ENCODE measurements around the gene ZBTB38.

GRCh38 chr3:141403576-141403975 lies 35.3 kb downstream of the ZBTB38 start:
- TF ChIP-seq POLR2A (IDR thresholded peaks at IDR 0.05) (no peak), CTCF (IDR thresholded peaks at IDR 0.05) (no peak)
